Endothelial cell of umbilical vein (primary cell): Measurements from ENCODE around the gene ADNP. TPM values are rescaled to one million over a fixed set of nuclear protein-coding genes. Genes with fewer than 3 reads are reported as not detected.

ENCODE experiments used
- BruUV-seq: library from RNA; stranded (reverse); fragments of 400-500 nt; replicated peaks from 2 replicates; lab custom pipeline; 2021; lab: Mats Ljungman, UMichigan
- CTCF ChIA-PET: fragments of 300-600, 350-600 bp; sonication (Branson Sonifier 250); formaldehyde crosslinking; loops from one replicate; lab custom pipeline; 2021; ENCODE audit warnings: antibody characterized with exemption, inconsistent platforms; lab: Charles Lee
- POLR2A ChIA-PET: fragments of 300-600, 350-600 bp; sonication (Branson Sonifier 250); formaldehyde crosslinking; loops from one replicate; lab custom pipeline; 2021; ENCODE audit warnings: antibody characterized with exemption, inconsistent platforms; lab: Charles Lee
- DNase-seq: peaks from one replicate; pipeline ENCODE4 v3.0.0-alpha.2; 2011; ENCODE audit warnings: low read depth, low spot score
- FAIRE-seq: peaks from 2 replicates; lab custom pipeline; 2011; peaks lifted over from hg19 to GRCh38; lab: Jason Lieb, UNC
- H2AFZ ChIP-seq: 2 replicates; pipeline ENCODE4 v1.6.0; 2012; ENCODE audit warnings: low read depth, low read length, control low read depth, inconsistent platforms
- H3K27ac ChIP-seq: 2 replicates; pipeline ENCODE4 v1.5.1; 2011; ENCODE audit warnings: low read depth, mild to moderate bottlenecking, control low read depth, low read length, moderate library complexity; ENCODE audit not compliant: insufficient read depth
- H3K27me3 ChIP-seq, 2 experiments: 2 replicates each; pipeline versions ENCODE4 v1.6.0 to v1.6.1; 2011; ENCODE audit warnings: low read length in 2 of 2, mixed read lengths in 1 of 2; ENCODE audit not compliant: control insufficient read depth in 2 of 2, insufficient read depth in 2 of 2
- H3K36me3 ChIP-seq, 2 experiments: 2 replicates in 1 of 2; 3 replicates in 1 of 2; pipeline ENCODE4 v1.5.1; 2011; ENCODE audit warnings: low read length in 2 of 2, mild to moderate bottlenecking in 1 of 2, moderate library complexity in 1 of 2; ENCODE audit not compliant: control insufficient read depth in 2 of 2, insufficient read depth in 2 of 2; ENCODE audit errors: extremely low read depth in 1 of 2
- H3K4me1 ChIP-seq: 3 replicates; pipeline ENCODE4 v1.5.1; 2011; ENCODE audit warnings: mild to moderate bottlenecking, low read length; ENCODE audit not compliant: control insufficient read depth, insufficient read depth; ENCODE audit errors: extremely low read depth
- H3K4me2 ChIP-seq: 2 replicates; pipeline ENCODE4 v1.6.1; 2011; ENCODE audit warnings: low read length, control low read depth, mixed read lengths; ENCODE audit not compliant: insufficient read depth
- H3K4me3 ChIP-seq, 3 experiments: fragments of 200-600 bp in 1 of 3; sonication (generic), shearing (Covaris generic) in 1 of 3; replicated peaks in 1 of 3; 2 replicates each; pipeline ENCODE4 v1.5.1; 2011 to 2016; ENCODE audit warnings: control low read depth in 3 of 3, low read length in 3 of 3, mild to moderate bottlenecking in 2 of 3, inconsistent platforms in 1 of 3, low read depth in 1 of 3, moderate library complexity in 1 of 3; ENCODE audit not compliant: insufficient read depth in 1 of 3
- H3K79me2 ChIP-seq: 2 replicates; pipeline ENCODE4 v1.6.0; 2012; ENCODE audit warnings: low read length, inconsistent platforms; ENCODE audit not compliant: control insufficient read depth, insufficient read depth
- H3K9ac ChIP-seq: replicated peaks from 2 replicates; pipeline ENCODE3; 2011; ENCODE audit warnings: low read length, control low read depth; ENCODE audit not compliant: insufficient read depth; ENCODE audit errors: extremely low read depth
- H3K9me1 ChIP-seq: replicated peaks from 3 replicates; pipeline ENCODE4 v1.6.0; 2011; ENCODE audit warnings: mild to moderate bottlenecking, low read length; ENCODE audit not compliant: control insufficient read depth, insufficient read depth; ENCODE audit errors: extremely low read depth
- H3K9me3 ChIP-seq: replicated peaks from 2 replicates; pipeline ENCODE4 v1.5.1; 2012; ENCODE audit warnings: low read length, inconsistent platforms; ENCODE audit not compliant: control insufficient read depth, insufficient read depth
- H4K20me1 ChIP-seq: replicated peaks from 2 replicates; pipeline ENCODE3; 2011; ENCODE audit warnings: mild to moderate bottlenecking, low read length; ENCODE audit not compliant: control insufficient read depth, insufficient read depth; ENCODE audit errors: extremely low read depth
- CTCF ChIP-seq, 2 donors: IDR thresholded peaks; 1 replicate in 1 of 2; 2 replicates in 1 of 2; pipeline ENCODE4 v1.5.1; 2011; ENCODE audit warnings: low read length in 2 of 2, mild to moderate bottlenecking in 2 of 2, moderate library complexity in 2 of 2, control low read depth in 1 of 2, inconsistent platforms in 1 of 2, low read depth in 1 of 2; ENCODE audit not compliant: insufficient read depth in 1 of 2; ENCODE audit errors: extremely low read depth in 1 of 2
- EZH2 ChIP-seq: IDR thresholded peaks from 2 replicates; pipeline ENCODE4 v1.6.1; 2012; ENCODE audit warnings: borderline replicate concordance, low read depth, mild to moderate bottlenecking, moderate library complexity, low read length, inconsistent platforms; ENCODE audit not compliant: severe bottlenecking
- FOS ChIP-seq: IDR thresholded peaks from 2 replicates; pipeline ENCODE4 v1.6.1; 2011; ENCODE audit warnings: mild to moderate bottlenecking, low read length, moderate library complexity, borderline replicate concordance; ENCODE audit not compliant: insufficient read depth
- GATA2 ChIP-seq: IDR thresholded peaks from 2 replicates; pipeline ENCODE4 v1.7.0; 2011; ENCODE audit warnings: low read depth, mild to moderate bottlenecking, moderate library complexity, mixed read lengths, low read length; ENCODE audit not compliant: insufficient read length, insufficient read depth
- JUN ChIP-seq: IDR thresholded peaks from 2 replicates; pipeline ENCODE4 v1.6.1; 2011; ENCODE audit warnings: borderline replicate concordance, low read depth; ENCODE audit not compliant: insufficient read length, insufficient read depth
- MAX ChIP-seq: IDR thresholded peaks from 2 replicates; pipeline ENCODE4 v1.6.1; 2011; ENCODE audit not compliant: insufficient read depth, insufficient read length
- MYC ChIP-seq: IDR thresholded peaks from one replicate; pipeline ENCODE4 v1.6.1; 2011; ENCODE audit warnings: mild to moderate bottlenecking, low read depth, low read length
- POLR2A ChIP-seq: IDR thresholded peaks from 2 replicates; pipeline ENCODE4 v1.6.1; 2012; ENCODE audit warnings: low read depth, mild to moderate bottlenecking, control low read depth, low read length
- POLR2AphosphoS5 ChIP-seq: IDR thresholded peaks from 2 replicates; pipeline ENCODE4 v1.6.1; 2012; ENCODE audit warnings: low read depth, mild to moderate bottlenecking, control low read depth, low read length, moderate library complexity; ENCODE audit not compliant: insufficient read depth
- dilution Hi-C: fragments of 300-500 bp; cut with MboI; formaldehyde crosslinking; loops from one replicate; pipeline ENCODE4 v1.15.0; 2019; ENCODE audit warnings: low sequenced_read_pairs; ENCODE audit not compliant: extremely low pct_ligation_motif_present
- intact Hi-C: fragments of 100-400 bp; cut with micrococcal nuclease; formaldehyde crosslinking; loops from one replicate; pipeline ENCODE4 v1.10.0; 2022
- polyA plus RNA-seq, 4 experiments: library from polyadenylated mRNA; depleted of rRNA in 3 of 4; stranded (reverse) in 3 of 4; unstranded in 1 of 4; fragments of >200 nt; gene quantifications; 2 replicates each; pipeline versions ENCODE4 v1.2.1 to v1.2.3, GENCODE V29; 2011 to 2012; ENCODE audit warnings: missing spikeins in 1 of 4
- total RNA-seq: library from RNA; stranded (reverse); gene quantifications from 2 replicates; pipeline ENCODE4 v1.2.3, GENCODE V29; 2021

The ADNP gene
- total and polyA plus RNA-seq, 2 donors (not counting 3 experiments of a cell fraction or from before 2014, with no cell fraction given), result 17.8 to 66.0 TPM

GRCh38 chr20:50895111-50895830 lies 36.0 kb downstream of the ADNP start:
- peaks cover 30 to 45% of the 10 kb centered on the region in 2 experiments for H3K36me3 ChIP-seq
- dilution Hi-C loops, result no loop called here
- POLR2A ChIA-PET, result interaction anchor here (0.8 kb wide), 1 partner anchor 75 kb away, joined by 5 read pairs; no protein-coding TSS in a partner anchor
- no peak for DNase-seq
- intact Hi-C loops, result no loop called here
- H3K9ac ChIP-seq, result no peak overlapping the region
- no peaks in the 10 kb centered on the region for H3K27me3 ChIP-seq
- no peak for FAIRE-seq
- no peak overlapping the region for H3K4me3 ChIP-seq
- H3K4me2 ChIP-seq, result no peak overlapping the region
- BruUV-seq, result no TSS peak
- CTCF ChIA-PET, result interaction anchor here (1.1 to 2.1 kb wide), 2 partner anchors 34 to 101 kb away, joined by 3 to 8 read pairs; partner anchors contain the start of gene BCAS4
- peaks cover 2% of the 10 kb centered on the region for H4K20me1 ChIP-seq
- H3K27ac ChIP-seq, result no peak overlapping the region
- no peaks in the 10 kb centered on the region for H3K9me1 ChIP-seq
- H2AFZ ChIP-seq, result no peak overlapping the region
- peaks cover 18% of the 10 kb centered on the region for H3K79me2 ChIP-seq
- H3K9me3 ChIP-seq, result no peaks in the 10 kb centered on the region
- H3K4me1 ChIP-seq, result no peaks in the 10 kb centered on the region
- no peak for TF ChIP-seq POLR2A
- no peak for TF ChIP-seq POLR2AphosphoS5
- no peak for TF ChIP-seq FOS
- no peak for TF ChIP-seq MAX
- TF ChIP-seq GATA2, result no peak
- TF ChIP-seq CTCF (IDR thresholded peaks at IDR 0.05; ENCODE audit: extremely low read depth in 1 of 2, insufficient read depth in 1 of 2, low read depth in 1 of 2, low read length in 2 of 2), result no peak
- no peak for TF ChIP-seq EZH2
- TF ChIP-seq MYC, result no peak
- no peak for TF ChIP-seq JUN
